GM12872 (cell line): ENCODE measurements around the gene ARL2.
A peak's percentile ranks its signal among the peaks of the same experiment; 100 is the strongest.

Experiments
- CTCF ChIP-seq: IDR thresholded peaks from 3 replicates; pipeline ENCODE4 v1.5.1; 2011; ENCODE audit warnings: low read depth, mild to moderate bottlenecking, low read length, moderate library complexity; ENCODE audit not compliant: insufficient read depth

The ARL2 gene

DNA sequence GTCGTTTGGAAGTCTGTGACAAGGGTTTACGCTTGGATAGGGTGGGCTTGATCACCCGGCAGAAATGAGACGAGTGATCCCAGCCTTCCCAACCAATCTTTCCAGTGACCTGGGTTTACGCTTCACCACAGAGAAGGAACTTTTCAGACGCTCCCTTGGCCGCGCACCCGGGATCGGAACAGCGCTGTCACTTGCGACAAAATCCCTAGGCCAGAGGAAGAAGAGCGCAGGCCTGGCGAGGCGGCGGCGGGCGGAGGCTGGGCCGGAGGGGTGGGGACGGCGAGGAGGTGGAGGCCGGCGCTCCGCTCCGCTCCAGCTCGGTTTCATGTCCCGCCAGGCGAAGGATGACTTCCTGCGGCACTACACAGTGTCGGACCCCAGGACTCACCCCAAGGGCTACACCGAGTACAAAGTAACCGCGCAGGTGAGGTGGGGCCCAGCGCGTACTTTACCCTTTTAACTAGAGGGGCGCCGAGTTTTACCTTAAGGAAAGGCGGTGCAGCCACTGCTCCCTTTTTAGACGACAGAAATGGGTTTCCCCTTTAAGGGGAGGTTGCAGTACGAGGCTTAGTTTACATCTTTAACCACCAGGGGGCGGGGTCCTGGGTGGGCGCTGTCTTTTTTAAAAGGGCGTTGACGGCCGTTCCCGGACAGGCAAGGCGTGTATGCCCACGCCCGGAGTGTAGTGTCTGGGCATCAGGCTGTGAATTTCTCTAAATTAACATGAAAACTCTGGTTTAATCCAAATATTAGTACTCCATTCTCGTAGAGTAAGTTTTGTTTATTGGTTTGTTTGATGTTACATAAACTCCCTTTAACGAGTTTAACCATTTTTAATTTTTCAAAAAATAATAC lies 13.5 kb downstream of the ARL2 start, which contains the start of gene SNX15:
Gene SNX15 (plus strand): TSS at position 227 of the 855 bp plus-strand sequence. CDS start 99 bp downstream, at position 326.
- TF ChIP-seq CTCF: peak; percentile 39; the same call in 2 of the 3 replicates

GRCh38 chr11:65032216-65032615 lies 18.3 kb downstream of the ARL2 start:
- no peak for TF ChIP-seq CTCF

DNA sequence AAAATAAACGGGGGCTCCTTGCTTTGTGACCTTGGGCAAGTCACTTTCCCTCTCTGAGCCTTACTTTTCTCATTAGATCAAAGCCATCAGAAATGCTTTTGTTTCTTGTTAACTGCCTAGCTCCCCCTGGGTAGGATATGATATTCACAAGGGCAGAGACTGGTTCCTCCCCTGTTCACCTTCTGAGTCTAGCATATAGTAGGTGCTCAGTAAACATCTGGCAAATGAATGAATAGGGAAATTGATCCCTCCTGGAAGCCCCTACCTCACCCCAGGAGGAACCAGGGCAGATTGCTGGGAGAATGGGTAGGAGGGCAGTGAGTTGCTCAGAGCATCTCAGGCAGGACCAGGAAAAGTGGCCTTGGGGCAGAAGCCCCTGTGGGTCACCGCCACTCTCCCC lies 20.5 kb downstream of the ARL2 start:
- no peak for TF ChIP-seq CTCF

DNA sequence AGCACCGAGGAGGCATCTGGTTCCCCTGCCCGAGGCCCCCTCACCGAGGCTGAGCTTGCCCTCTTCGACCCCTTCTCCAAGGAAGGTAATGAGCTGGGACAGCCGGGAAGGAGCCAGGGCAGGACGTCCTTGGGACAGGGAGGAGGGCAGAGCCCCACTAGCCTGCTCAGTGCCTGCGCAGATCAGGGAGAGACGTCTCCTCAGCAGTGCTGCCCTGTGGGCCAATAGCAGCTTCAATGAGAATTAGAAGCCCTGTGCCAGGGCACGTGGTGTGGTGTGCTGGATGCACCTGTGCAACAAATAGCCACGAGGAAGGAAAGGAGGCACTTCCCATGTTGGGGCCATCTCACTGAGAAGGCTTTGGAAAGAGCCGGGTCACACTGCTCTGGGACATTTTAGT lies 21.6 kb downstream of the ARL2 start:
- no peak for TF ChIP-seq CTCF

DNA sequence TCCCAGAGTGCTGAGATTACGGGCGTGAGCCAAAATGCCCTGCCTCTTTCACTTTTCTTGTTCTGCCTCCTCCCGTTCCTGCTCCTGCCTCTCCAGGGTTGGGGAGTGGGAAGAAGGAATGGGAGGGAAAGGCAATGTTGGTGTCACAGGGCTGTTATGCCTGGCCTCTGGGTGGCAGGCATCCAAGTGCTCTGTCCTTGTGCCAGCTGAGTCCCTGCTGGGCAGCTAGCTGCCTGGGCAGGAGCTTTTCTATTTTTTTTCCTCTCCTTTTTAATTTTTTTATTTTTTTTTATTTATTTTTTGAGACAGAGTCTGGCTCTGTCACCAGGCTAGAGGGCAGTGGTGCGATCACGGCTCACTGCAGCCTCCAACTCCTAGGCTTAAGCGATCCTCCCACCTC lies 23.0 kb downstream of the ARL2 start:
- no peak for TF ChIP-seq CTCF

DNA sequence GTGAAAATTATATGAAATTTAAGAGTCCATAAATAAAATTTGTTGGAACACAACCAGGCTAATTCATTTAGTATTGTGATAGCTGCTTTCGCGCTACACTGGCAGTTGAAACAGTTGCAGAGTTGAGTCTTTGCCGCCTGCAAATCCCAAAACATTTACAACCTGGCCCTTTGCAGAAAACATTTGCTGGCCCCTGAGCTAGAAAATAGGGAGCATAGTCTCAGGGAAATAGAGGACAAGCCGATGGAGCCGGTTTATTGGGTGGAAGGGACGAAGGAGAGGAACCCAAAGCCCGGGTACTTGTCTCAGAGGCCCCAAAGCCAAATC lies 26.5 kb downstream of the ARL2 start:
- no peak for TF ChIP-seq CTCF

DNA sequence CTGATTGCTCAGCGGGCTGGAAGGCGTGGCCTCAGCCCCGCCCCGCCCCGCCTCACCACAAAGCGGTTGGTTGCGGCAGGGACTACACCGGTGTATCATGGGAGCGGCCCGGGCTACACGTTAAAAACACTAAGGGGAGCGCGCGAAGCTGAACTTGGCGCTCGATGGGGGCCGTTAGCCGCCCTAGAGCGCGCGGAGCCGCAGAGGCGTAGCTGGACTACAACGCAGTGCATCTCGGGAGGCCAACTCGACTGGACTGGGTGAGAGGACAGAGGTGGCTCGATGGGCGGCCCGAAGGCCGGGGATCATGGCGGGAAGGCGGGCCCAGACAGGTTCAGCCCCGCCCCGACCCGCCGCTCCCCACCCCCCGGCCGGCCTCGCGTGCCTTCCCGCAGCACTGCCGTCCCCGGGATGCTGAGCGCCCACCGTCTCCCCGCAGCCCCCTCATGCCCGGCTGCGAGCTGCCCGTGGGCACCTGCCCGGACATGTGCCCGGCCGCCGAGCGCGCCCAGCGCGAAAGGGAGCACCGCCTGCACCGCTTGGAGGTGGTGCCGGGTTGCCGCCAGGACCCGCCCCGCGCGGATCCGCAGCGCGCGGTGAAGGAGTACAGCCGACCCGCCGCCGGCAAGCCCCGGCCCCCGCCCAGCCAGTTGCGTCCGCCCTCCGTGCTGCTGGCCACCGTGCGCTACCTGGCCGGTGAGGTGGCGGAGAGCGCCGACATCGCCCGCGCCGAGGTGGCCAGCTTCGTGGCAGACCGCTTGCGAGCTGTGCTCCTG lies 27.1 kb downstream of the ARL2 start, which contains the start of gene SAC3D1:
Gene SAC3D1 (plus strand): TSS at position 364 of the 776 bp plus-strand sequence. CDS start 83 bp downstream, at position 447.
- no peak for TF ChIP-seq CTCF
